Neuronal stem cell (in vitro differentiated cells): ENCODE results near the gene CPXM1.
A peak's percentile ranks its signal among the peaks of the same experiment; 100 is the strongest.
"Not testable (repeated sequence)": the region's sequence is repeated elsewhere in the genome, so short reads cannot be mapped to it uniquely, and the experiment has no call there.

Experiments
- DNase-seq: peaks from one replicate; pipeline ENCODE4 v3.0.0-alpha.2; 2013; ENCODE audit warnings: low spot score
- H2AFZ ChIP-seq: one replicate; pipeline ENCODE4 v1.6.1; 2013; ENCODE audit warnings: mild to moderate bottlenecking, low read length, inconsistent platforms
- H2AK5ac ChIP-seq: 2 replicates; pipeline ENCODE4 v1.6.1; 2013; ENCODE audit warnings: low read depth, mild to moderate bottlenecking, inconsistent platforms, low read length, moderate library complexity, mixed read lengths
- H2BK120ac ChIP-seq: 2 replicates; pipeline ENCODE4 v1.6.1; 2013; ENCODE audit warnings: low read depth, mild to moderate bottlenecking, inconsistent platforms, low read length, moderate library complexity, mixed read lengths
- H2BK12ac ChIP-seq: one replicate; pipeline ENCODE4 v1.6.1; 2013; ENCODE audit warnings: low read length, inconsistent platforms
- H2BK15ac ChIP-seq: 2 replicates; pipeline ENCODE4 v1.6.1; 2013; ENCODE audit warnings: mild to moderate bottlenecking, low read length, inconsistent platforms, mixed read lengths
- H2BK5ac ChIP-seq: one replicate; pipeline ENCODE4 v1.6.1; 2013; ENCODE audit warnings: inconsistent platforms, mild to moderate bottlenecking, low read length, moderate library complexity
- H3K14ac ChIP-seq: one replicate; pipeline ENCODE4 v1.6.1; 2013; ENCODE audit warnings: low read length, inconsistent platforms
- H3K18ac ChIP-seq: 2 replicates; pipeline ENCODE4 v1.6.1; 2013; ENCODE audit warnings: low read length, inconsistent platforms
- H3K23ac ChIP-seq: 2 replicates; pipeline ENCODE4 v1.6.1; 2013; ENCODE audit warnings: low read depth, mild to moderate bottlenecking, mixed read lengths, low read length, inconsistent platforms; ENCODE audit not compliant: poor library complexity
- H3K27ac ChIP-seq: replicated peaks from 3 replicates; pipeline ENCODE4 v1.5.1; 2013; ENCODE audit warnings: low read length, inconsistent platforms
- H3K27me3 ChIP-seq, 3 experiments: 2 replicates each; pipeline ENCODE4 v1.6.1; 2013; ENCODE audit warnings: low read length in 3 of 3, mild to moderate bottlenecking in 2 of 3, inconsistent platforms in 1 of 3, low read depth in 1 of 3, mixed read lengths in 1 of 3, moderate library complexity in 1 of 3; ENCODE audit not compliant: control insufficient read depth in 3 of 3, insufficient read depth in 3 of 3
- H3K36me3 ChIP-seq, 2 donors: replicated peaks in 1 of 2; 2 replicates each; pipeline ENCODE4 v1.6.1; 2013; ENCODE audit warnings: low read length in 2 of 2; ENCODE audit not compliant: control insufficient read depth in 2 of 2, insufficient read depth in 2 of 2
- H3K4ac ChIP-seq: 2 replicates; pipeline ENCODE4 v1.6.1; 2013; ENCODE audit warnings: inconsistent platforms, mild to moderate bottlenecking, low read length, moderate library complexity
- H3K4me1 ChIP-seq, 2 donors: 1 replicate in 1 of 2; 2 replicates in 1 of 2; pipeline ENCODE4 v1.6.1; 2013; ENCODE audit warnings: low read length in 2 of 2, low read depth in 1 of 2; ENCODE audit not compliant: control insufficient read depth in 2 of 2, insufficient read depth in 1 of 2
- H3K4me2 ChIP-seq: one replicate; pipeline ENCODE4 v1.6.1; 2013; ENCODE audit warnings: mild to moderate bottlenecking, low read length, inconsistent platforms; ENCODE audit not compliant: insufficient read depth, poor library complexity, severe bottlenecking
- H3K4me3 ChIP-seq, 2 donors: 2 replicates each; pipeline ENCODE4 v1.5.1; 2013; ENCODE audit warnings: low read length in 2 of 2, mild to moderate bottlenecking in 2 of 2, inconsistent platforms in 1 of 2, moderate library complexity in 1 of 2
- H3K79me1 ChIP-seq: one replicate; pipeline ENCODE4 v1.6.1; 2013; ENCODE audit warnings: low read depth, mild to moderate bottlenecking, inconsistent platforms, low read length, moderate library complexity
- H3K9ac ChIP-seq: one replicate; pipeline ENCODE4 v1.6.1; 2013; ENCODE audit warnings: mild to moderate bottlenecking, low read depth, low read length, inconsistent platforms; ENCODE audit not compliant: poor library complexity
- H3K9me3 ChIP-seq, 2 donors: replicated peaks in 1 of 2; 2 replicates each; pipeline versions ENCODE3 to v1.6.1; 2013; ENCODE audit warnings: low read length in 2 of 2, mild to moderate bottlenecking in 2 of 2, inconsistent platforms in 1 of 2, low read depth in 1 of 2, mixed read lengths in 1 of 2, moderate library complexity in 1 of 2; ENCODE audit not compliant: control insufficient read depth in 2 of 2, insufficient read depth in 1 of 2
- H4K8ac ChIP-seq: one replicate; pipeline ENCODE4 v1.6.1; 2013; ENCODE audit warnings: low read depth, mild to moderate bottlenecking, inconsistent platforms, low read length, moderate library complexity
- H4K91ac ChIP-seq: one replicate; pipeline ENCODE4 v1.6.1; 2013; ENCODE audit warnings: low read length, low read depth, mild to moderate bottlenecking, inconsistent platforms; ENCODE audit not compliant: poor library complexity
- WGBS, 2 donors: extraction: QIAGEN DNeasy Blood & Tissue Kit; methylation state at CpG; one replicate each; pipeline ENCODE4 v1.1.7; 2013; ENCODE audit warnings: missing lambda C conversion rate in 2 of 2, mixed read lengths in 1 of 2; ENCODE audit not compliant: insufficient read length in 2 of 2, insufficient replicate concordance in 1 of 2; ENCODE audit errors: extremely low coverage in 2 of 2; 5-methylcytosine and 5-hydroxymethylcytosine counted together

Gene CPXM1

GRCh38 chr20:2773812-2774211 lies 26.6 kb downstream of the CPXM1 start:
- Histone ChIP-seq H2AFZ (no peak overlapping the region), H3K4me2 (no peak overlapping the region)
- no CpG with 5 or more reads among the region's 9 CpGs for WGBS, 2 donors

GRCh38 chr20:2771631-2772080 lies 28.8 kb downstream of the CPXM1 start:
- H3K4me1 ChIP-seq, result no peaks in the 10 kb centered on the region
- no CpG with 5 or more reads among the region's 12 CpGs for WGBS, 2 donors
- H2BK12ac ChIP-seq, result no peak overlapping the region
- no peaks in the 10 kb centered on the region for H3K36me3 ChIP-seq
- H3K18ac ChIP-seq, result peak overlapping the region; percentile 45
- H2BK5ac ChIP-seq, result no peak overlapping the region
- no peak overlapping the region for H2AFZ ChIP-seq
- peaks cover 0 to 41% (median 0%) of the 10 kb centered on the region in 3 experiments for H3K27me3 ChIP-seq
- peaks cover 1 to 3% of the 10 kb centered on the region in 2 donors for H3K9me3 ChIP-seq
- H4K91ac ChIP-seq, result no peak overlapping the region
- H3K4me3 ChIP-seq, result no peak overlapping the region
- H2BK120ac ChIP-seq, result no peak overlapping the region
- no peak overlapping the region for H2AK5ac ChIP-seq
- H3K79me1 ChIP-seq, result no peaks in the 10 kb centered on the region
- H3K23ac ChIP-seq, result no peak overlapping the region
- no peak overlapping the region for H3K14ac ChIP-seq
- no peak overlapping the region for H2BK15ac ChIP-seq
- no peak overlapping the region for H4K8ac ChIP-seq
- peak overlapping the region; percentile 51 for H3K9ac ChIP-seq
- H3K4me2 ChIP-seq, result no peak overlapping the region
- no peak overlapping the region for H3K27ac ChIP-seq
- DNase-seq, result no peak
- H3K4ac ChIP-seq, result no peak overlapping the region

More at GRCh38 chr20:2773812-2774211, 26.6 kb downstream of the CPXM1 start:
- H3K18ac ChIP-seq, result no peak overlapping the region
- no peak overlapping the region for H2BK120ac ChIP-seq
- H2BK12ac ChIP-seq, result no peak overlapping the region
- H3K9me3 ChIP-seq, result peaks cover 1 to 3% of the 10 kb centered on the region in 2 donors
- H3K4ac ChIP-seq, result no peak overlapping the region
- H2BK15ac ChIP-seq, result no peak overlapping the region
- H3K79me1 ChIP-seq, result no peaks in the 10 kb centered on the region
- no peak for DNase-seq
- H4K8ac ChIP-seq, result no peak overlapping the region
- no peak overlapping the region for H2BK5ac ChIP-seq
- H3K27me3 ChIP-seq, result peaks cover 0 to 24% (median 0%) of the 10 kb centered on the region in 3 experiments
- no peak overlapping the region for H3K23ac ChIP-seq
- H3K14ac ChIP-seq, result no peak overlapping the region
- no peak overlapping the region for H2AK5ac ChIP-seq
- no peak overlapping the region for H3K9ac ChIP-seq
- H3K4me3 ChIP-seq, result no peak overlapping the region
- no peak overlapping the region for H4K91ac ChIP-seq
- no peak overlapping the region for H3K27ac ChIP-seq
- no peaks in the 10 kb centered on the region for H3K4me1 ChIP-seq
- H3K36me3 ChIP-seq, result no peaks in the 10 kb centered on the region

GRCh38 chr20:2770091-2770490 lies 30.3 kb downstream of the CPXM1 start:
- peak overlapping the region; percentile 79 for H2BK15ac ChIP-seq
- not testable (repeated sequence) for H3K36me3 ChIP-seq, H3K79me1 ChIP-seq, H2BK120ac ChIP-seq, H3K9me3 ChIP-seq, H4K91ac ChIP-seq, H3K14ac ChIP-seq, DNase-seq, H3K4ac ChIP-seq, H3K4me3 ChIP-seq, H2BK12ac ChIP-seq, H3K23ac ChIP-seq, H2BK5ac ChIP-seq, H3K9ac ChIP-seq, H3K18ac ChIP-seq, H3K4me1 ChIP-seq, H2AFZ ChIP-seq, H4K8ac ChIP-seq, H3K4me2 ChIP-seq, H3K27ac ChIP-seq
- no CpG with 5 or more reads among the region's 12 CpGs for WGBS, 2 donors
- H3K27me3 ChIP-seq, result peaks cover 0 to 41% (median 0%) of the 10 kb centered on the region in 3 experiments
- H2AK5ac ChIP-seq, result peak overlapping the region; percentile 14

GRCh38 chr20:2768632-2769015 lies 31.8 kb downstream of the CPXM1 start:
- Histone ChIP-seq H4K91ac (no peak overlapping the region), H3K9ac (no peak overlapping the region), H4K8ac (no peak overlapping the region), H2AFZ (no peak overlapping the region), H3K27me3 (peaks cover 0 to 46% (median 0%) of the 10 kb centered on the region in 3 experiments), H3K23ac (no peak overlapping the region), H2AK5ac (no peak overlapping the region), H3K4me2 (no peak overlapping the region), H3K18ac (peak overlapping the region; percentile 28), H3K9me3 (no peaks in the 10 kb centered on the region), H2BK15ac (no peak overlapping the region), H2BK12ac (no peak overlapping the region), H3K36me3 (no peaks in the 10 kb centered on the region), H3K4me1 (no peaks in the 10 kb centered on the region), H3K27ac (no peak overlapping the region), H3K79me1 (no peaks in the 10 kb centered on the region), H3K14ac (no peak overlapping the region), H2BK5ac (no peak overlapping the region), H2BK120ac (no peak overlapping the region), H3K4ac (no peak overlapping the region), H3K4me3 (no peak overlapping the region)
- DNase-seq, result no peak
- WGBS, 2 donors, result no CpG with 5 or more reads among the region's 5 CpGs
